Fibroblast of the aortic adventitia (primary cell): ENCODE measurements around the gene MITD1. TPM values are rescaled to one million over a fixed set of nuclear protein-coding genes. Genes with fewer than 3 reads are reported as not detected.
"Not testable (repeated sequence)": the region's sequence is repeated elsewhere in the genome, so short reads cannot be mapped to it uniquely, and the experiment has no call there.

Experiments
- DNase-seq: peaks from one replicate; pipeline ENCODE4 v3.0.0-alpha.2; 2010; ENCODE audit warnings: low read depth
- H3K4me3 ChIP-seq: 2 replicates; pipeline ENCODE4 v1.5.1; 2011; ENCODE audit warnings: low read depth, mild to moderate bottlenecking, control low read depth, low read length, moderate library complexity
- small RNA-seq: library from RNA; depleted of rRNA; stranded (forward); fragments of <200 nt; gene quantifications from one replicate; pipeline ENCODE3, GENCODE V24; 2012
- total RNA-seq: library from RNA; depleted of rRNA; stranded (reverse); fragments of >200 nt; gene quantifications from 2 replicates; pipeline ENCODE4 v1.2.3, GENCODE V29; 2012; ENCODE audit warnings: low replicate concordance
- TF ChIP-seq, protein P1 (sequence below): IDR thresholded peaks from 2 replicates; pipeline ENCODE4 v1.5.1; 2011; ENCODE audit warnings: mild to moderate bottlenecking, low read length, control low read depth, inconsistent platforms; ENCODE audit not compliant: insufficient read depth

The MITD1 gene
- total RNA-seq, 1 donor, result 30.1 TPM

GRCh38 chr2:99140860-99141109 is 40.1 kb downstream of the MITD1 start:
- TF ChIP-seq, protein P1, sequence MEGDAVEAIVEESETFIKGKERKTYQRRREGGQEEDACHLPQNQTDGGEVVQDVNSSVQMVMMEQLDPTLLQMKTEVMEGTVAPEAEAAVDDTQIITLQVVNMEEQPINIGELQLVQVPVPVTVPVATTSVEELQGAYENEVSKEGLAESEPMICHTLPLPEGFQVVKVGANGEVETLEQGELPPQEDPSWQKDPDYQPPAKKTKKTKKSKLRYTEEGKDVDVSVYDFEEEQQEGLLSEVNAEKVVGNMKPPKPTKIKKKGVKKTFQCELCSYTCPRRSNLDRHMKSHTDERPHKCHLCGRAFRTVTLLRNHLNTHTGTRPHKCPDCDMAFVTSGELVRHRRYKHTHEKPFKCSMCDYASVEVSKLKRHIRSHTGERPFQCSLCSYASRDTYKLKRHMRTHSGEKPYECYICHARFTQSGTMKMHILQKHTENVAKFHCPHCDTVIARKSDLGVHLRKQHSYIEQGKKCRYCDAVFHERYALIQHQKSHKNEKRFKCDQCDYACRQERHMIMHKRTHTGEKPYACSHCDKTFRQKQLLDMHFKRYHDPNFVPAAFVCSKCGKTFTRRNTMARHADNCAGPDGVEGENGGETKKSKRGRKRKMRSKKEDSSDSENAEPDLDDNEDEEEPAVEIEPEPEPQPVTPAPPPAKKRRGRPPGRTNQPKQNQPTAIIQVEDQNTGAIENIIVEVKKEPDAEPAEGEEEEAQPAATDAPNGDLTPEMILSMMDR, result no peak
- DNase-seq, result no peak
- peak overlapping the region; percentile 87 for H3K4me3 ChIP-seq

DNA sequence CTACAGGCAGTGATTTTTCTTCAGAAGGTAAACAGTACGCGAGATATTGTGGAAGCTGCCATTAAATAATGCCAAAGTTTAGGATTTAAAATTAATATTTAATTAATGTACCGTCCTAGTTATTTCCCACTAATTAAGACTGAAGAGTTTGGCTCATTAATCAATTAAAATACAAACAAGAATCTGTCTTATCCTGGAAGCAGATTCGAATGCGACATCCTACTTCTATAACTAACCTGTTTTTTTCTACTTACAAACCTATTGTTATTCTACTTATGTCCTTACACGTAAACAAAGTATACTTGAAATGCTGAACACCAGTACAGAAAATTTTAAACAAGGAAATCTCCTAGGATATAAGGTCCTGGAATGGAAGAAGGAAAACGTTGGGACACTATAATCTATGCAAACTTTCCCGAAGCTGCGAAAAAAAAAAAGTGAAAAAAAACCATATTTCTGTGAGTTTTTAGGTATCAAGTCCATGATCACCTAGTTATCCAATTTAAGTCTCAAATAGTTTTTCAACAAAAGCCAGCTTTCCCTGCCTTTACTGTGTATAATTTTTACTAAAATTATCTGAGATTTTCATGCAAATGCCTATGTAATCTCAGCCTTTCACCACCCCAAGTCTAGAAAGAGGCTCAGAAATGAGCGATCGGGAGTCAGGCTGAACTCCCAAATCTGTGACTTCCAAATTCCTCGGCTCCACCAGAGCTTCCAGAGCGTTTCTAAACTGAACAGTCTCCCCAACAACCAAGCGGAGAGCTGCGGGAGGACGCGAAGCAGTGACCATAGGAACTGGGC is 40.6 kb downstream of the MITD1 start:
- DNase-seq, result peak; percentile 28
- H3K4me3 ChIP-seq, result peak overlapping the region; percentile 87
- TF ChIP-seq, protein P1, result no peak

GRCh38 chr2:99139003-99139402 is 41.9 kb downstream of the MITD1 start:
- no peak for DNase-seq
- TF ChIP-seq, protein P1, result no peak
- no peak overlapping the region for H3K4me3 ChIP-seq

- not testable (repeated sequence) for H3K4me3 ChIP-seq, DNase-seq
Measured at GRCh38 chr2:99135044-99135556, 45.8 kb downstream of the MITD1 start.

DNA sequence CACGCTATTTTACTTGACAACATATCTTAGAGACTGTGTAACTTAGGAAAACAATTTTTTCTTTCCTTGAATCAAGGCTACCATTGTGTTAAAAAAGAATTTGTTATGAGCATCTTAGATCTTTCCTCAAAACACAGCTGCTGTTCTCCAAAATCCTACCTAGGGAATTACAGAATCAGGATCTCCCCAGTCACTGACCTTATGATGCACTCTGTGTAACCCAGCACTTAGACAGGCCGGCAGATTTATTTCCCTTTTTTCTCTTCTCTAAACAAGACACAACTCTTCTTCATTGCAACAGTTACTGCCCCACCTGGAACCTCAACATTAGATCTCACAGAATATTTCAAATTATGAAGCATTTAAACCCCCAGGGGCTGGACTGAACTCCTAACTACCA is 52.9 kb downstream of the MITD1 start:
- DNase-seq, result no peak
- TF ChIP-seq, protein P1, result no peak
- H3K4me3 ChIP-seq, result no peak overlapping the region

Small RNA genes within 50 kb of the gene (small RNA-seq; reads per million reads assigned to genes)
- gene AC092587.1, result not detected

Other genes starting within 250 kb of the MITD1 start
- gene CRACDL, start 244.8 kb downstream of the MITD1 start, total RNA-seq, result not detected in 2 replicates
- gene C2orf15, start 39.4 kb downstream of the MITD1 start, total RNA-seq, result not detected in 2 replicates
- 3.8 and 11.8 TPM in 2 replicates for gene TSGA10, start 26.1 kb downstream of the MITD1 start, total RNA-seq
- 2.9 and 9.0 TPM in 2 replicates for gene LIPT1, start 26.1 kb downstream of the MITD1 start, total RNA-seq
- 13.2 and 33.2 TPM in 2 replicates for gene MRPL30, start 126 bp upstream of the MITD1 start, total RNA-seq
- not detected in 2 replicates for gene LYG2, start 74.6 kb upstream of the MITD1 start, total RNA-seq
- 0.09 TPM in 1 of 2 replicates, not detected in the other for gene LYG1, start 120.1 kb upstream of the MITD1 start, total RNA-seq
- gene TXNDC9, start 155.3 kb upstream of the MITD1 start, total RNA-seq, result 51.8 and 88.0 TPM in 2 replicates
- gene EIF5B, start 156.3 kb upstream of the MITD1 start, total RNA-seq, result 17.3 and 27.1 TPM in 2 replicates